IMR-90 (cell line): ENCODE measurements around the gene CDC45. TPM values are rescaled to one million over a fixed set of nuclear protein-coding genes. Genes with fewer than 3 reads are reported as not detected.

Experiments
- ATAC-seq: fragments of 200-7000 bp; cut with Tn5 transposase; 2 replicates; pipeline ENCODE4 v1.9.1; 2020; ENCODE audit warnings: low read depth, mild to moderate bottlenecking, moderate library complexity
- BruUV-seq: library from RNA; stranded (reverse); fragments of 400-500 nt; replicated peaks from 2 replicates; lab custom pipeline; 2021; lab: Mats Ljungman, UMichigan
- CTCF ChIA-PET: fragments of 300-600 bp; formaldehyde crosslinking; extraction: SDS; loops from one replicate; lab custom pipeline; 2021; ENCODE audit warnings: antibody characterized with exemption; lab: Yijun Ruan, JAX
- POLR2A ChIA-PET: fragments of 300-600 bp; sonication (Branson Sonifier 250); formaldehyde crosslinking; loops from one replicate; lab custom pipeline; 2022; ENCODE audit warnings: antibody characterized with exemption; ENCODE audit not compliant: unreplicated experiment; lab: Charles Lee
- DNase-seq: peaks from one replicate; pipeline ENCODE4 v3.0.0; 2013
- H2AFZ ChIP-seq: replicated peaks from 2 replicates; pipeline ENCODE3; 2013; ENCODE audit warnings: low read length, mild to moderate bottlenecking; ENCODE audit not compliant: poor library complexity
- H2AK5ac ChIP-seq: 2 replicates; pipeline ENCODE4 v1.6.1; 2013; ENCODE audit warnings: low read depth, low read length, inconsistent platforms
- H2AK9ac ChIP-seq: replicated peaks from 2 replicates; pipeline ENCODE3; 2013; ENCODE audit warnings: mild to moderate bottlenecking, low read depth, low read length, moderate library complexity; ENCODE audit not compliant: poor library complexity
- H2BK120ac ChIP-seq: 2 replicates; pipeline ENCODE4 v1.6.1; 2013; ENCODE audit warnings: low read depth, low read length, inconsistent platforms
- H2BK15ac ChIP-seq: 3 replicates; pipeline ENCODE4 v1.6.1; 2013; ENCODE audit warnings: low read depth, low read length, inconsistent platforms
- H2BK20ac ChIP-seq: 2 replicates; pipeline ENCODE4 v1.6.1; 2013; ENCODE audit warnings: low read depth, mild to moderate bottlenecking, inconsistent platforms, low read length, moderate library complexity
- H2BK5ac ChIP-seq: 2 replicates; pipeline ENCODE4 v1.6.1; 2013; ENCODE audit warnings: mild to moderate bottlenecking, low read depth, low read length, inconsistent platforms; ENCODE audit not compliant: poor library complexity, severe bottlenecking
- H3K14ac ChIP-seq: replicated peaks from 2 replicates; pipeline ENCODE4 v1.6.1; 2013; ENCODE audit warnings: low read depth, low read length, inconsistent platforms
- H3K18ac ChIP-seq: 2 replicates; pipeline ENCODE4 v1.6.1; 2013; ENCODE audit warnings: low read depth, low read length, control low read depth
- H3K23ac ChIP-seq: 2 replicates; pipeline ENCODE4 v1.6.1; 2013; ENCODE audit warnings: low read depth, low read length, inconsistent platforms
- H3K27ac ChIP-seq: 2 replicates; pipeline ENCODE4 v1.5.1; 2013; ENCODE audit warnings: mild to moderate bottlenecking, control low read depth, low read length; ENCODE audit not compliant: insufficient read depth
- H3K27me3 ChIP-seq: 2 replicates; pipeline ENCODE4 v1.6.1; 2013; ENCODE audit warnings: low read length; ENCODE audit not compliant: control insufficient read depth, insufficient read depth
- H3K36me3 ChIP-seq: 2 replicates; pipeline ENCODE4 v1.6.1; 2013; ENCODE audit warnings: low read length, mixed read lengths; ENCODE audit not compliant: control insufficient read depth, insufficient read depth
- H3K4ac ChIP-seq: 2 replicates; pipeline ENCODE4 v1.6.1; 2013; ENCODE audit warnings: low read depth, low read length, inconsistent platforms
- H3K4me1 ChIP-seq: 2 replicates; pipeline ENCODE4 v1.6.1; 2013; ENCODE audit warnings: low read length, mixed read lengths; ENCODE audit not compliant: control insufficient read depth, insufficient read depth
- H3K4me2 ChIP-seq: 2 replicates; pipeline ENCODE4 v1.6.1; 2013; ENCODE audit warnings: low read depth, mild to moderate bottlenecking, control low read depth, low read length, moderate library complexity
- H3K4me3 ChIP-seq: 2 replicates; pipeline ENCODE4 v1.5.1; 2013; ENCODE audit warnings: low read depth, mild to moderate bottlenecking, control low read depth, low read length, moderate library complexity; ENCODE audit not compliant: insufficient read depth
- H3K56ac ChIP-seq: 2 replicates; pipeline ENCODE4 v1.6.1; 2013; ENCODE audit warnings: low read length, inconsistent platforms; ENCODE audit not compliant: insufficient read depth; ENCODE audit errors: extremely low read depth
- H3K79me1 ChIP-seq, 2 experiments: 2 replicates each; pipeline ENCODE4 v1.6.1; 2013; ENCODE audit warnings: low read length in 2 of 2, inconsistent platforms in 1 of 2, low read depth in 1 of 2
- H3K9ac ChIP-seq: 2 replicates; pipeline ENCODE4 v1.6.1; 2013; ENCODE audit warnings: low read depth, low read length, control low read depth
- H3K9me1 ChIP-seq: 2 replicates; pipeline ENCODE4 v1.6.1; 2013; ENCODE audit warnings: low read length, inconsistent platforms; ENCODE audit not compliant: insufficient read depth
- H3K9me3 ChIP-seq: 2 replicates; pipeline ENCODE4 v1.6.1; 2013; ENCODE audit warnings: low read length; ENCODE audit not compliant: control insufficient read depth, insufficient read depth
- H4K20me1 ChIP-seq: 2 replicates; pipeline ENCODE4 v1.6.1; 2013; ENCODE audit warnings: low read length, inconsistent platforms; ENCODE audit not compliant: insufficient read depth
- H4K5ac ChIP-seq: 2 replicates; pipeline ENCODE4 v1.6.1; 2013; ENCODE audit warnings: mild to moderate bottlenecking, low read depth, low read length, control low read depth
- H4K8ac ChIP-seq, 2 experiments: 2 replicates each; pipeline ENCODE4 v1.6.1; 2013; ENCODE audit warnings: low read depth in 2 of 2, low read length in 2 of 2, control low read depth in 1 of 2, inconsistent platforms in 1 of 2
- H4K91ac ChIP-seq: 2 replicates; pipeline ENCODE4 v1.6.1; 2013; ENCODE audit warnings: low read depth, low read length, inconsistent platforms; ENCODE audit not compliant: insufficient read depth
- BHLHE40 ChIP-seq: fragments of 150-350 bp; IDR thresholded peaks from 2 replicates; pipeline ENCODE4 v1.6.1; 2016; ENCODE audit warnings: mild to moderate bottlenecking, low read depth, low read length
- CEBPB ChIP-seq: IDR thresholded peaks from 2 replicates; pipeline ENCODE4 v1.6.1; 2012; ENCODE audit warnings: low read depth, low read length, improper control_type of control experiment
- CTCF ChIP-seq: conservative IDR thresholded peaks from 2 replicates; pipeline ENCODE4 v1.5.1; 2012; ENCODE audit warnings: mild to moderate bottlenecking, low read depth, low read length, improper control_type of control experiment
- ELK1 ChIP-seq: fragments of 150-350 bp; IDR thresholded peaks from 2 replicates; pipeline ENCODE4 v1.6.1; 2016; ENCODE audit warnings: low read depth, mild to moderate bottlenecking, low read length, moderate library complexity, borderline replicate concordance
- FOS ChIP-seq: fragments of 150-350 bp; IDR thresholded peaks from 2 replicates; pipeline ENCODE4 v1.6.1; 2016; ENCODE audit warnings: low read depth, low read length
- MAZ ChIP-seq: IDR thresholded peaks from 2 replicates; pipeline ENCODE4 v1.6.1; 2012; ENCODE audit warnings: low read depth, mild to moderate bottlenecking, low read length, improper control_type of control experiment, moderate library complexity, borderline replicate concordance
- MXI1 ChIP-seq: IDR thresholded peaks from 2 replicates; pipeline ENCODE4 v1.6.1; 2012; ENCODE audit warnings: low read depth, mild to moderate bottlenecking, low read length, moderate library complexity, borderline replicate concordance
- NFE2L2 ChIP-seq: fragments of 150-350 bp; IDR thresholded peaks from 2 replicates; pipeline ENCODE4 v1.6.1; 2016; ENCODE audit warnings: low read depth, mild to moderate bottlenecking, low read length
- POLR2A ChIP-seq: IDR thresholded peaks from 2 replicates; pipeline ENCODE4 v1.6.1; 2012; ENCODE audit warnings: mild to moderate bottlenecking, low read depth, low read length
- RAD21 ChIP-seq: IDR thresholded peaks from 2 replicates; pipeline ENCODE4 v1.6.1; 2012; ENCODE audit warnings: low read length, improper control_type of control experiment
- USF2 ChIP-seq: fragments of 150-350 bp; IDR thresholded peaks from 2 replicates; pipeline ENCODE4 v1.6.1; 2017; ENCODE audit warnings: mild to moderate bottlenecking, antibody characterized with exemption, low read length, low read depth
- WGBS, 2 experiments: methylation state at CpG; one replicate each; pipeline versions ENCODE4 v1.1.5 to v1.1.7; 2013; ENCODE audit warnings: missing lambda C conversion rate in 2 of 2; ENCODE audit not compliant: insufficient read length in 1 of 2; ENCODE audit errors: extremely low coverage in 2 of 2; 5-methylcytosine and 5-hydroxymethylcytosine counted together
- dilution Hi-C: fragments of 300-500 bp; cut with HindIII; formaldehyde crosslinking; loops from one replicate; pipeline ENCODE4 v1.14.3; 2018; ENCODE audit warnings: low sequenced_read_pairs; ENCODE audit not compliant: unreplicated experiment
- in situ Hi-C: fragments of 300-500 bp; cut with MboI; formaldehyde crosslinking; loops from 3 replicates; pipeline ENCODE4 v1.14.3; 2019; ENCODE audit warnings: low sequenced_read_pairs, inconsistent platforms, mixed read lengths
- intact Hi-C: fragments of 100-400 bp; cut with micrococcal nuclease; formaldehyde crosslinking; loops from 2 replicates; pipeline ENCODE4 v1.10.0; 2022
- polyA plus RNA-seq, 3 experiments: library from polyadenylated mRNA; depleted of rRNA; stranded (reverse); fragments of >200 nt; gene quantifications; 2 replicates each; pipeline ENCODE4 v1.2.3, GENCODE V29; 2012; ENCODE audit warnings: low replicate concordance in 1 of 3
- total RNA-seq: library from RNA; depleted of rRNA; stranded (reverse); fragments of >200 nt; gene quantifications from 2 replicates; pipeline ENCODE4 v1.2.3, GENCODE V29; 2012

The CDC45 gene
- total and polyA plus RNA-seq, 2 of the 4 experiments (the other 2 are of a cell fraction), result 22.7 to 44.6 TPM

GRCh38 chr22:19478045-19478900 lies 1.4 kb upstream of the CDC45 start:
- H3K18ac ChIP-seq, result peak overlapping the region; percentile 69; the same call in 1 of the 2 replicates
- DNase-seq, result no peak

More at GRCh38 chr22:19478045-19478900, 1.4 kb upstream of the CDC45 start:
- Histone ChIP-seq H2AFZ (peak overlapping the region; percentile 97), H3K4ac (peak overlapping the region; percentile 55), H2BK15ac (no peak overlapping the region; the same call in 2 of the 3 replicates), H3K9me1 (no peaks in the 10 kb centered on the region; the same call in 1 of the 2 replicates), H4K8ac (peak overlapping the region; percentile 72 to 76; a peak in 3 of 4 replicates), H4K91ac (peak overlapping the region; percentile 85), H4K20me1 (peaks cover 32% of the 10 kb centered on the region), H2AK5ac (peak overlapping the region; percentile 83), H3K23ac (peak overlapping the region; percentile 89), H3K4me2 (peak overlapping the region; percentile 99), H3K9me3 (no peaks in the 10 kb centered on the region), H3K27me3 (no peaks in the 10 kb centered on the region), H3K56ac (peak overlapping the region; percentile 52), H3K4me1 (no peaks in the 10 kb centered on the region; the same call in none of the 2 replicates), H2BK5ac (peak overlapping the region; percentile 72), H2BK120ac (no peak overlapping the region), H3K27ac (peak overlapping the region; percentile 95), H2BK20ac (no peak overlapping the region), H4K5ac (peak overlapping the region; percentile 51; the same call in 1 of the 2 replicates), H2AK9ac (peak overlapping the region; percentile 77), H3K36me3 (peaks cover 19% of the 10 kb centered on the region), H3K9ac (peak overlapping the region; percentile 95), H3K4me3 (peak overlapping the region; percentile 87), H3K79me1 (peaks cover 24 to 57% of the 10 kb centered on the region in 2 experiments), H3K14ac (peak overlapping the region; percentile 62)
- in situ Hi-C loops, result no loop called here
- no peak for ATAC-seq
- intact Hi-C loops, result loop anchor here (2.0 to 5.0 kb wide), 3 partner anchors 154 to 299 kb away; partner anchors contain the start of genes CLTCL1 and SLC25A1
- dilution Hi-C loops, result no loop called here
- ChIA-PET POLR2A (no interaction called here), CTCF (interaction anchor here (1.3 kb wide), 1 partner anchor 77 kb away, joined by 3 read pairs; no protein-coding TSS in a partner anchor)
- BruUV-seq, result no TSS peak
- no peak for TF ChIP-seq CTCF
- TF ChIP-seq FOS, result no peak
- no peak for TF ChIP-seq MAZ
- TF ChIP-seq NFE2L2, result no peak
- TF ChIP-seq BHLHE40, result no peak
- TF ChIP-seq ELK1, result no peak
- no peak for TF ChIP-seq CEBPB
- TF ChIP-seq RAD21, result no peak
- no peak for TF ChIP-seq POLR2A
- TF ChIP-seq USF2, result no peak
- no peak for TF ChIP-seq MXI1
- WGBS, 2 experiments, result 0% methylated on average over 15 of the region's 31 CpGs; no CpG with 5 or more reads in 1 of the 2 experiments
